Neural progenitor cell (in vitro differentiated cells): ENCODE data around the gene KCTD15. TPM values are rescaled to one million over a fixed set of nuclear protein-coding genes. Genes with fewer than 3 reads are reported as not detected.

Experiments
- DNase-seq: peaks from one replicate; pipeline ENCODE4 v3.0.0-alpha.2; 2016; ENCODE audit warnings: low spot score
- H2AFZ ChIP-seq: fragments of 200-600 bp; sonication (generic); replicated peaks from 2 replicates; pipeline ENCODE4 v1.6.1; 2016; ENCODE audit warnings: antibody characterized with exemption
- H3F3A ChIP-seq: fragments of 200-600 bp; sonication (generic); 2 replicates; pipeline ENCODE4 v1.6.1; 2016; ENCODE audit warnings: antibody characterized with exemption, low read depth
- H3K27ac ChIP-seq: fragments of 200-600 bp; sonication (generic); 2 replicates; pipeline ENCODE4 v1.5.1; 2016; ENCODE audit warnings: mild to moderate bottlenecking
- H3K27me3 ChIP-seq: fragments of 200-600 bp; sonication (generic); 2 replicates; pipeline ENCODE4 v1.6.1; 2016; ENCODE audit warnings: mild to moderate bottlenecking, moderate library complexity
- H3K36me3 ChIP-seq: fragments of 200-600 bp; sonication (generic); 2 replicates; pipeline ENCODE4 v1.5.1; 2016
- H3K4me1 ChIP-seq: fragments of 200-600 bp; sonication (generic); 2 replicates; pipeline ENCODE4 v1.6.1; 2016; ENCODE audit warnings: mixed run types
- H3K4me2 ChIP-seq: fragments of 200-600 bp; sonication (generic); 2 replicates; pipeline ENCODE4 v1.6.1; 2016
- H3K4me3 ChIP-seq: fragments of 200-600 bp; sonication (generic); 2 replicates; pipeline ENCODE4 v1.5.1; 2016
- H3K79me2 ChIP-seq: fragments of 200-600 bp; sonication (generic); 2 replicates; pipeline ENCODE4 v1.6.1; 2016; ENCODE audit warnings: low read depth
- H3K9ac ChIP-seq: fragments of 200-600 bp; sonication (generic); 2 replicates; pipeline ENCODE4 v1.6.1; 2016
- H3K9me3 ChIP-seq: fragments of 200-600 bp; sonication (generic); 2 replicates; pipeline ENCODE4 v1.5.1; 2016; ENCODE audit warnings: low read depth
- H4K20me1 ChIP-seq: fragments of 200-600 bp; sonication (generic); 2 replicates; pipeline ENCODE4 v1.6.1; 2016; ENCODE audit warnings: low read depth
- H3K27ac Mint-ChIP-seq: 3 replicates; pipeline ENCODE4 v1.8.0; 2021; ENCODE audit warnings: mixed read lengths
- H3K27me3 Mint-ChIP-seq: 2 replicates; pipeline ENCODE4 v1.8.0; 2022; ENCODE audit warnings: low read depth, mild to moderate bottlenecking, inconsistent platforms, moderate library complexity, mixed read lengths; ENCODE audit not compliant: insufficient read depth
- H3K36me3 Mint-ChIP-seq: 3 replicates; pipeline ENCODE4 v1.8.0; 2021; ENCODE audit warnings: mixed read lengths
- H3K4me1 Mint-ChIP-seq: 3 replicates; pipeline ENCODE4 v1.8.0; 2021; ENCODE audit warnings: mixed read lengths
- H3K4me3 Mint-ChIP-seq: 3 replicates; pipeline ENCODE4 v1.8.0; 2021; ENCODE audit warnings: mild to moderate bottlenecking, moderate library complexity, mixed read lengths
- H3K9me3 Mint-ChIP-seq: 3 replicates; pipeline ENCODE4 v1.8.0; 2020; ENCODE audit warnings: mixed read lengths
- CTCF ChIP-seq: fragments of 200-600 bp; sonication (generic); IDR thresholded peaks from 2 replicates; pipeline ENCODE4 v1.5.1; 2017; ENCODE audit warnings: antibody characterized with exemption, mild to moderate bottlenecking
- EZH2 ChIP-seq: fragments of 200-600 bp; sonication (generic); IDR thresholded peaks from 2 replicates; pipeline ENCODE4 v1.6.1; 2017; ENCODE audit warnings: antibody characterized with exemption, mild to moderate bottlenecking, moderate library complexity
- EZH2phosphoT487 ChIP-seq: fragments of 200-600 bp; sonication (generic); IDR thresholded peaks from 2 replicates; pipeline ENCODE4 v1.6.1; 2017; ENCODE audit warnings: antibody characterized with exemption
- total RNA-seq: library from RNA; depleted of rRNA; stranded (reverse); fragments of >200 nt; gene quantifications from 2 replicates; pipeline ENCODE4 v1.2.3, GENCODE V29; 2015; ENCODE audit warnings: low replicate concordance

Gene KCTD15
- total RNA-seq, 1 donor from 2014 or later: 26.4 TPM

GRCh38 chr19:33781415-33781935, 15.2 kb upstream of the KCTD15 start:
- Mint-ChIP-seq H3K27ac (no peak overlapping the region), H3K9me3 (peaks cover 5% of the 10 kb centered on the region), H3K4me1 (peaks cover 13% of the 10 kb centered on the region), H3K4me3 (peak overlapping the region; percentile 3), H3K27me3 (peaks cover 24% of the 10 kb centered on the region), H3K36me3 (no peaks in the 10 kb centered on the region)
- Histone ChIP-seq H3K79me2 (no peaks in the 10 kb centered on the region), H3F3A (no peaks in the 10 kb centered on the region), H4K20me1 (no peaks in the 10 kb centered on the region), H3K4me1 (no peaks in the 10 kb centered on the region), H3K9me3 (no peaks in the 10 kb centered on the region), H2AFZ (no peak overlapping the region), H3K9ac (no peak overlapping the region), H3K27me3 (peaks cover 25% of the 10 kb centered on the region), H3K4me2 (no peak overlapping the region), H3K27ac (no peak overlapping the region), H3K4me3 (no peak overlapping the region), H3K36me3 (no peaks in the 10 kb centered on the region)
- no peak for DNase-seq
- TF ChIP-seq EZH2phosphoT487: no peak
- TF ChIP-seq CTCF: no peak
- no peak for TF ChIP-seq EZH2

- Histone ChIP-seq H3F3A (no peaks in the 10 kb centered on the region), H3K4me1 (no peaks in the 10 kb centered on the region), H3K27me3 (peaks cover 25% of the 10 kb centered on the region), H2AFZ (no peak overlapping the region), H3K9ac (no peak overlapping the region), H3K27ac (no peak overlapping the region), H3K4me3 (no peak overlapping the region), H3K9me3 (no peaks in the 10 kb centered on the region), H3K4me2 (no peak overlapping the region), H3K79me2 (no peaks in the 10 kb centered on the region), H3K36me3 (no peaks in the 10 kb centered on the region), H4K20me1 (no peaks in the 10 kb centered on the region)
- TF ChIP-seq EZH2 (no peak), CTCF (no peak), EZH2phosphoT487 (no peak)
- Mint-ChIP-seq H3K4me3 (peak overlapping the region; percentile 3), H3K9me3 (peaks cover 5% of the 10 kb centered on the region), H3K27ac (no peak overlapping the region), H3K27me3 (peaks cover 24% of the 10 kb centered on the region), H3K4me1 (peaks cover 13% of the 10 kb centered on the region), H3K36me3 (no peaks in the 10 kb centered on the region)
- no peak for DNase-seq
These were observed 14.7 kb upstream of the KCTD15 start for GRCh38 chr19:33781996-33782395.

- Histone ChIP-seq H3K4me2 (no peak overlapping the region), H4K20me1 (no peaks in the 10 kb centered on the region), H3K4me3 (no peak overlapping the region), H3F3A (no peaks in the 10 kb centered on the region), H3K79me2 (no peaks in the 10 kb centered on the region), H3K27ac (no peak overlapping the region), H3K27me3 (peaks cover 11% of the 10 kb centered on the region), H3K9ac (no peak overlapping the region), H3K36me3 (no peaks in the 10 kb centered on the region), H2AFZ (no peak overlapping the region), H3K9me3 (no peaks in the 10 kb centered on the region), H3K4me1 (no peaks in the 10 kb centered on the region)
- DNase-seq: no peak
- peaks cover 3% of the 10 kb centered on the region for H3K9me3 Mint-ChIP-seq
- peaks cover under 1% of the 10 kb centered on the region for H3K4me1 Mint-ChIP-seq
- no peak overlapping the region for H3K27ac Mint-ChIP-seq
- no peak for TF ChIP-seq CTCF
- no peak for TF ChIP-seq EZH2phosphoT487
- TF ChIP-seq EZH2: no peak
- H3K27me3 Mint-ChIP-seq: peaks cover 19% of the 10 kb centered on the region
- no peak overlapping the region for H3K4me3 Mint-ChIP-seq
- no peaks in the 10 kb centered on the region for H3K36me3 Mint-ChIP-seq
These were observed 12.2 kb upstream of the KCTD15 start for GRCh38 chr19:33784432-33784831.
